NCI-H1105 (cell line): ENCODE results near the gene CACNG8.

ENCODE experiments used
- DNase-seq: peaks from one replicate; lab custom pipeline; 2025; lab: John Stamatoyannopoulos, UW

CACNG8 gene

DNA sequence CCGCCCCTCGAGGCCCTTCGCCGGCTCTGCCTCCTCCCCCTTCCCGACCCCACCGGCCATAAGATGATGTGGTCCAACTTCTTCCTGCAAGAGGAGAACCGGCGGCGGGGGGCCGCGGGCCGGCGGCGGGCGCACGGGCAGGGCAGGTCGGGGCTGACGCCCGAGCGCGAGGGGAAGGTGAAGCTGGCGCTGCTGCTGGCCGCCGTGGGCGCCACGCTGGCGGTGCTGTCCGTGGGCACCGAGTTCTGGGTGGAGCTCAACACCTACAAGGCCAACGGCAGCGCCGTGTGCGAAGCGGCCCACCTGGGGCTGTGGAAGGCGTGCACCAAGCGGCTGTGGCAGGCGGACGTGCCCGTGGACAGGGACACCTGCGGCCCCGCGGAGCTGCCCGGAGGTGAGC, 30.1 kb downstream of the CACNG8 start:
- no peak for DNase-seq

DNA sequence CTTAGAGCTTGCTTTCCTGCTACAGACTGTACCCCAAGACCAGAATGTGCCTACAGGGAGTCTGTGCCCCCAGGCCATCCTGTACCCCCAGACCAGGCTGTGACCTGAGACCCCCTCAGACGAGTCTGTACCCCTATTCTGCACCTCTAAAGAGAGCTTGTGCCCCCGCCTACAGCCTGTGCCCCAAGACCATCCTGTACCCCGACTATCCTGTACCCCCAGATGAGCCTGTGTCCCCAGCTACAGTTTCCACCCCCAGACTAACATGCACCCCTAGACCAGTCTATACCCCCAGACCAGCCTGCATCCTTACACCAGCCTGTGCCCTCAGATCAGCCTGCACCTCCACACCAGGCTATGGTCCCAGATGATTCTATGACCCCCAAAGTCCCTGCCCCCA, 30.7 kb downstream of the CACNG8 start:
- no peak for DNase-seq

DNA sequence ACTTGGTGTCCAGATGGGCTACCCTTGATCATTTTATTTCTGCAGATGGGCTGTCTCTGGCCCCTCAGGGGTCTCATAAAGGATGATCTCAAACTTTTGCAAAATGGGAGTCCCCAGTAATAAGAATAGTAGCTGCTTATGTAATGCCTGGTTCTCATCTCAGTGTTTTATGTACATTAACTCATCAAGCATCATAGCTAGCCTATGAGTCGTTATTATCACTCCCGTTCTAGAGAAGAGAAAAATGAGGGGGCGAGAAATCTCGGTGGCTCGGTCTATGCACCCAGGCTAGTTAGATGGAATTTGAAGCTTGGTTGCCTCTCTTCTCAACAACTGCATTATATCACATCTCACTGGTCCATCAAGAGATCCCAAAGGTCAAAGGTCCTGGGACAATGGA, 32.1 kb downstream of the CACNG8 start:
- DNase-seq, result no peak

DNA sequence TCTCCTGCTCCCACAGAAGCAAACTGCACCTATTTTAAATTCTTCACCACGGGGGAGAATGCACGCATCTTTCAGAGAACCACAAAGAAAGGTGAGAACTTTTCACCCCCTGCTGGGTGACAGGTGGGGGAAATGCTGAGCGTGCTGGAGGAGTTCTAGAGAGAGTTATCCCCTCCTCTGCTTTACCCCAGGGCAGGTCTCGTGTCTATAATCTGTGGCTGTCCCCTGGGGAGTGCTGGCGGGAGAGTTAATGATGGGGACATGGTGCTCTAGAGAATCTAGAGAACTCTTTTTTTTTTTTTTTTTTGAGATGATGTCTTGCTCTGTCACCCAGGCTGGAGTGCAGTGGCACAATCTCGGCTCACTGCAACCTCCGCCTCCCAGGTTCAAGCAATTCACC, 35.5 kb downstream of the CACNG8 start:
- DNase-seq, result no peak

DNA sequence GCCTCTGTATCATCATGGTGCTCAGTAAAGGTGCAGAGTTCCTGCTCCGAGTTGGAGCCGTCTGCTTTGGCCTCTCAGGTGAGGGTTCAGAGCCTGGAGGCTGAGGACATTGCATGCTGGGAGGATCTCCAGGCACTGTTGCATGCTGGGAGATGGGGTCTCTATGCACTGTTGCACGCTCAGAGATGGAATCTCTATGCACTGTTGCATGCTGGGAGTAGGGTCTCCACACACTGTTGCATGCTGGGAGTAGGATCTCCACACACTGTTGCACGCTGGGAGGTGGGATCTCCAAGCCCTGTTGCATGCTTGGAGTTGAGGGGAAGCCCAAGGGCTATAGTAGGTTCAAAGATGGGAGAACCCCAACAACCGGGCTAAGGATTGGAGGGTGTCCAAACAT, 37.0 kb downstream of the CACNG8 start:
- no peak for DNase-seq

DNA sequence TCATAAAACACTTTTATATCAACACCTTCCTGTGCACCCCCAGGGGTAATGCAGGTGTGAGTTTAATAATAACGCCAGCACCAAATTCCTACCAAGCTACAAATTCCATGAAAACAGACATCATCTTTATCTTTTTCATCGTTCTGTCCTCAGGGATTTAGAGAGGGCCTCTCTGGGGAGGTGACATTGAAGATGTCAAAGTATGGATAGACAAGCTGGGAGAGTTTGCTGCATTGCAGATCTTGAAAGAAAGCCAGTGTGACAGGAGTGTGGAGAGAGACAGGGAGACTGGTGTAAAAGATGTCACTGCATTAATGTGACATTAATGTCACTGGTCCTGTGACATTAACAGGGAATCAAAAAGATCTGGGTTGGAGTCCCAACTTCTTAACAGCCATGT, 38.8 kb downstream of the CACNG8 start:
- DNase-seq, result no peak

DNA sequence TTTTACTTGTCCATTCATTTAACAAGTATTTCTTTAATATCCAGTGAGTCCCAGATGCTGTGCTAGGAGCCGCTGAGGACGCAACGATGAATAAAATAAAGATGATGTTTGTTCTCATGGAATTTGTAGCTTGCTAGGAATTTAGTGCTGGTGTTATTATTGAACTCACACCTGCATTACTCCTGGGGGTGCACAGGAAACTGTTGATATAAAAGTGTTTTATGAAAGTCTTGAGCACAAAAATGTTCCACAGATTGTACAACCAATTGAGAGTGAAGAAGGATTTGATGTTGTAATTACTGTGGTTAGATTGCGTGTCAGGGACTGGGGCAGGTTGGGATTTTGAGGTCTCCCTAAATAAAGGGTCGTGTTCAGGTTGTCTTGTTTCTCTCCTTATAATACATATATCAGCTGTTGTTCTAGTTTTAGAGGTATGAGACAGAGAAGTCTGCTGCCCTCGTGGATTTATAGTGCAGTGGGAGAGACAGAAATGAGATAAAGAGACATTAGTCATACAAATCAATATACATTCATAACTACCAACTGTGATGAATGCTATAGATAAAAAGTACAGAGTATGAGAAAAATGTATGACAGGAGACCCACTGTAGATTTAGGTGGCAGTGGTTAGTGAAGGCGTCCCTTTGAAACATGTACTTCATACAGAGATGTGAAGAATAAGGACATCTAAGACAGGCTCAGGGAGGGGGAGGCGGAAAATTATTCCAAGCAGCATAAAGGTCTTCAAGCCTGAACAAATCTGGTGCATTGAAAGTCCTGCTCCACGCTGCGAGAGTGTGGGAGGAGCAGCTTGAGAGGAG, 40.0 kb downstream of the CACNG8 start:
- DNase-seq, result no peak

DNA sequence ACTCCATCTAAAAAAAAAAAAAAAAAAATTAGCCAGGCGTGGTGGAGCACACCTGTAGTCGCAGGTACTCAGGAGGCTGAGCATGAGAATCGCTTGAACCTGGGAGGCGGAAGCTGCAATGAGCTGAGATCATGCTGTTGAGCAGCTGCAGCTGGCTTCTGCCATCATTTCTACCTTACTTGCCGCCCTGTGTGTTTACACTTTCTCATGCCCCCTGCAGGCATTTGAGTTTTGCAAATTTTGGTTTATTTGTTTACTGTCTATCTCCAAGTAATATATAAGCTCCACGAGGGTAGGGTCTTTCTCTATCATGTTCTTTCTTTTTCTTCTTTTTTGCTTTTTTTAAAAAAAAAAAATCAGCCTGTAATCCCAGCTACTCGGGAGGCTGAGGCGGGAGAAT, 46.7 kb downstream of the CACNG8 start:
- no peak for DNase-seq

DNA sequence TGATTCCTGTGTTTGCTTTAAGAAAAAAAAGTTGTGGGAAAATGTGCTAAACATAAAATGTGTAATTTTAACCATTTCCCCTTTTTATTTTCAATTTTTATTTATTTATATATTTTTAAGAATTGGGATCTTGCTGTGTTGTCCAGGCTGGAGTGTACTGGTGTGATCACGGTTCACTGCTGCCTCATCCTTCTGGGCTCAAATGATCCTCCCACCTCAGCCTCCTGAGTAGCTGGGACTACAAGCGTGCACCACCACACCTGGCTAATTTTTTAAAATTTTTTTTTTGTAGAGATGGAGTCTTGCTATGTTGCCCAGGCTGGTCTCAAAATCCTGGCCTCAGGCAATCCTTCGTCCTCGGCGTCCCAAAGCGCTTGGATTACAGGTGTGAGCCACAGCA, 47.7 kb downstream of the CACNG8 start:
- no peak for DNase-seq

DNA sequence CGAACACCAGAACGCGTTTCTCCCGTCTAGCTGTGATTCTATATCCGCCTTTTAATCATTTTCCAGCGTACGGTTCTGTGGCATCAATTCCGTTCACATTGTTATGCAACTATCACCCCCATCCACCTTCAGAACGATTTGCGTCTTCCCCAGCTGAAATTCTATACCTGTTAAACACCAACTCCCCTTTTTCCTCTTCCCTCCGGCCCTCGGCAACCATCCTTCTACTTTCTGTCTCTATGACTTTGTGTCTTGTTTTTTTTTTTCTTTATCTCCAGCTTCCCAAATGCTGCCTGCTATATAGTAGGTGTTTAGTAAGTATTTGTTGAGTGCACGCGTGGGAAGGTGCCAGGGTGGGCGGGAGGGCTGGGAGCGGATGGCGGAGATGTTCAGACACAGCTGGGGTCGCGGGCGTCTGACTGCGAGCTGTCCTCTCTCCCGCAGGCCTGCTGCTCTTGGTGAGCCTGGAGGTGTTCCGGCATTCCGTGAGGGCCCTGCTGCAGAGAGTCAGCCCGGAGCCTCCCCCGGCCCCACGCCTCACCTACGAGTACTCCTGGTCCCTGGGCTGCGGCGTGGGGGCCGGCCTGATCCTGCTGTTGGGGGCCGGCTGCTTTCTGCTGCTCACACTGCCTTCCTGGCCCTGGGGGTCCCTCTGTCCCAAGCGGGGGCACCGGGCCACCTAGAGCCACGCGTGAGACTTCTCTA, 48.9 kb downstream of the CACNG8 start:
- no peak for DNase-seq

DNA sequence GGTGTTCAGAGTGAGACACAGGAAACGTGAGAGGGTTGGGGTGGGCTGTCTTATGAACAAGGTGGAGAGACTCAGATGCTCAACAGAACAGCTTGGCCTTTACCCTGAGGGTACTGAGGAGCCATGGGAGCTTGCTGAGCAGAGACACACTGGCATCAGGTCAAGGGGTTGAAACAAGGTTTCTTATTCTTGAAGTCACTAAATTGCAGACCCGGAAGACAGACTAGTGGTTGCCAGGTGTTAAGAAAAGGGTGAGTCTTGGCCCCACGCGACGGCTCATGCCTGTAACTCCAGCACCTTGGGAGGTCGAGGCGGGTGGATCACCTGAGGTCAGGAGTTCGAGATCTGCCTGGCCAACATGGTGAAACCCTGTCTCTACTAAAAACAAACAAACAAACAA, 51.1 kb downstream of the CACNG8 start:
- no peak for DNase-seq

DNA sequence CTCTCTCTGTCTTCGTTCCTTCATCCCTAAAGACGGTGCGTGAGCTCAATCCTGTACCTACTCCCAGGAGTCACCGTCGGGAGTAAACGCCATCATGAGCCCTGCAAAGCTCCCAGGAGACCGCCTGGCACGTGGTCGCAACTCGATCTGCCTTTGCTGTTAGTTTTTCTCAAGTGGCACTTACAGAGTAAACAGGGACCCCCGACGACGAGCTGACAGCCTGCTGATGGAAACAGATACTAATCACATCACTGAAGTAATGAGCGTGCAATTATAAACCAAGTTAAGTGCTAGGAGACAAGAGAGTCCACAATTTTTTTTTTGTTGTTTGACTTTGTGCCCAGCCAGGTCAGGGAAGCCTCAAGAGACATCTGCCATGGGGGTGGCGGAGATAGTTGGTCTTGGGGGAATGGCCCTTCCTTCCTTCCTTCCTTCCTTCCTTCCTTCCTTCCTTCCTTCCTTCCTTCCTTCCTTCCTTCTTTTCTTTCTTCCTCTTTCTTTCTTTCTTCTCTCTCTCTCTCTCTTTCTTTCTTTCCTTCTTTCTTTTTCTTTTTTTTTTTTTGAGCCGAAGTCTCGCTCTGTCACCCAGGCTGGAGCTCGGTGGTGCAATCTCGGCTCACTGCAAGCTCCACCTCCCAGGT, 52.3 kb downstream of the CACNG8 start:
- DNase-seq, result peak; percentile 37

DNA sequence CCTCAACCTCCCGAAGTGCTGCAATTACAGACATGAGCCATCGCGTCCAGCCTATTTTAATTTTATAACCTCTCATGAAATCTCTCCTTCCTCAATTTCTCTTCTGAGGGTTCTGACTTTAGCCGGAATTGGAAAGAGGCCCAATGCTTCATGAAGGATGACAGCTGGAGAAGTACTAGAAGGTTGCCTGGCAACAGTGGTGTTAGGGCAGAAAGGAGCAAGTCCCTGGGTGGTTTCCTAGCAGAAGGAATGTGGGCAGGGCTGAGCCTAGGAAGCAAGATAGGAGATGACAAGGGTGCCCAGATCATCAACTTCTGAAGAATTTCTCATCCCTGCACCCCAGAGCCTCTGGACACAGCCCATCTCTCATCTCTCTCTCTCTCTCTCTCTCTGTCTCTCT, 54.5 kb downstream of the CACNG8 start:
- no peak for DNase-seq

DNA sequence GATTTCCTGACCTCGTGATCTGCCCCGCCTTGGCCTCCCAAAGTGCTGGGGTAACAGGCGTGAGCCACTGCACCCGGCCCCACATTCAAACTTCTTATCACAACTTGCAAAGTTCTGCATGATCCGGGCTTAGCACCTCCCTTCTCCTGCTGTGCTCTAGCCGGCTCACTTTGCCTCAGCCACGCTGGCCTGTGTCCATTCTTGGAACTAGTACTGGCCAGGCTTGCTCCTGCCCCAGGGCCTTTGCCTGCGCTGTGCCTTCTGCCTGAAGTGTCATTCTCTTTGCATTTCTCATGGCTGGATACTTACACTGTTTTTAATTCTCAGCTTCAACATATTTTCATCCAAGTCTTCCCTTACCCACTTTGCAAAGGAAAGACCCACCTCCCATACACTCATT, 58.6 kb downstream of the CACNG8 start:
- no peak for DNase-seq

DNA sequence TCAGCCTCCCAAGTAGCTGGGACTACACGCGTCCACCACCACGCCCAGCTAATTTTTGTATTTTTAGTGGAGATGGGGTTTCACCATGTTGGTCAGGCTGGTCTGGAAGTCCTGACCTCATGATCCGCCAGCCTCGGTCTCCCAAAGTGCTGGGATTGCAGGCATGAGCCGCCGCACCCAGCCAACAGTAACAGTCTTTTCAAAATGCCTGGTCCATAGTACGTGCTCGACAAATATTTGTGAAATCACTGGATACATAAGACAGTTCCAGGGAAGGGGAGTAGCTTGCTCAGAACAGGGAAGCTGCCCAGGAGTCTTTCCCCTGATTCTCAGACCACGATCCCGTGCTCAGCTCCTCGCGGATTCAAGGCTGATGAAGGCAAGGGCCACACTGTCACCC, 59.2 kb downstream of the CACNG8 start:
- DNase-seq, result no peak

DNA sequence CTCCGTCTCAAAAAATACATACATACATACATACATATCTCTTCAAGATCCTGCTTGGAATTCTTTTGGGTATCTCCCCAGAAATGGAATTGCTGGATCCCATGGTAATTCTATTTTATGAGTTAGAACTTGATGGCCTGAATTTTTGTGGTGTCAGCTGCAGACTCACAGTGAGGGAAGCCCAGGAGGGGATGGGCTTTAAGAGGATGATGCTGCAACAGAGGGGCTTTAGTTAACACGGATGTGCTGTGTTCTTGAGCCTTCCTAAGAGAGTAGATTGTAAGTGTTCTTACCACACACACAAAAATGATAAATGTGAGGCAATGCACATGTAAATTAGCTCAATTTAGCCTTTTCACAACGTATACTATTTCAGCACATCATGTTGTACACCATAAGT, 60.5 kb downstream of the CACNG8 start:
- DNase-seq, result no peak

DNA sequence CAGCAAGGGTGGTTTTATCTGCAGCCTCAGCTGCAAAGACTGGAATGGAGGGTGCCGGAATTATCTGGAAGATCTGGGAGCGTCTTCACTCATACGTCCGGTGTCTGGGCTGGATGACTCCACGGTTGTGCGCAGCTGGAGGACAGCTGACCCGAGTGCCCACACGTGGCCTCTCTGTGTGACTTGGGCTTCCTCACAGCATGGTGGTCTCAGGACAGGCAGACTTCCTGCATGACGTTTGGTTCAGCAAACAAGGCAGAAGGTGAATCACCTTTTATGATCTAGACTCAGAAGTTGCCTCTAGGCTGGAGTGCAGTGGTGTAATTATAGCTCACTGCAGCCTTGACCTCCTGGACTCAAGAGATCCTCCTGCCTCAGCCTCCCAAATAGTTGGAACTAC, 61.9 kb downstream of the CACNG8 start:
- DNase-seq, result no peak

DNA sequence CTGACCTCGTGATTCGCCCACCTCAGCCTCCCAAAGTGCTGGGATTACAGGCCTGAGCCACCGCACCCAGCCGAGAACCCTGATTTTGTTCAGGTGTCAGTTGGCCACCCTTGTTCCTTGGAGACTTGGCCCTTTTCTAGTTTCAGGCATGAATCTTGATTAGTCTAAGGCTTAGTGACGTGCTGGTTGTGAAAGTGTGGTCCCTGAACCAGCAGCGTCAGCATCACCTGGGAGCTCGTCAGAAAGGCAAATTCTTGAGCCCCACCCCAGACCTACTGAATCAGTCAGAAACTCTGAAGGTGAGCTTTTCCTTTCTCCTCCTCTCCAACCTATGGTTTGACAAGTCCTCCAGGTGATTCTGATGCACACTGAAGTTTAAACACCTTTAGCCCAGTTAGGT, 63.9 kb downstream of the CACNG8 start:
- no peak for DNase-seq

DNA sequence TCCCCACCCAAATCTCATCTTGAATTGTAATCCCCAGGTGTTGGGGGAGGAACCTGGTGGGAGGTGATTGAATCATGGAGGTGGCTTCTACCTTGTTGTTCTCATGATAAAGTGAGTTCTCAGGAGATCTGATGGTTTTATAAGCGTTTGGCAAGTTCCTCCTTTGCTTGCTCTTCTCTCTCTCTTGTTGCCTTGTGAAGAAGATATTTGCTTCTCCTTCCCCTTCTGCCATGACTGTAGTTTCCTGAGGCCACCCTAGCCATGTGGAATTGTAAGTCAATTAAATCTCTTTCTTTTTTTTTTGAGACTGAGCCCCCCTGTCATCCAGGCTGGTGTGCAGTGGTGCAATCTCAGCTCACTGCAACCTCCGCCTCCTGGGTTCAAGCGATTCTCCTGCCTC, 66.6 kb downstream of the CACNG8 start:
- no peak for DNase-seq

DNA sequence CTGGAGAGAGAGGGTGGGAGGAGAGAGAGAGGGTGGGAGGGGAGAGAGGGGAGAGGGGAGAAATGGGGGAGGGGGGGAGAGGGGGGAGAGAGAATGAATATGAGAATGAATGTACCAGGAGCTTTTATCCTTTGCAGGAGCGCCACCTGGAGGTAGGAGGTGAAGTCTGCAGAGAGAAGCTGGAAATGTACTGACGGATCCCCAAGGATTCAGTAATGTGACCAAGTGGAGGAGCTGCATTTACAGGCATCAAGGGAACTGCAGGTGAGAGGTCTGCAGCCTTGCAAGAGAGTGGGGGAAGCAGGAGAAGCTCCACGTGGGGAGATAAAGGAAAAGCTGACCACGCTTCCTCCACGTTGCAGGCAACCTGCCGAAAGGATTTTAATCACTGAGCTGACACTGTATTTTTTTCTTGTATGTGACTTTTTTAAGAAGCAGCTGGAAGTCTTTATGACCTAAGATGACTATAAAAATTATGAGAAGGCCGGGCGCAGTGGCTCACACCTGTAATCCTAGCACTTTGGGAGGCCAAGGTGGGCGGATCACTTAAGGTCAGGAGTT, 67.3 kb downstream of the CACNG8 start:
- no peak for DNase-seq

DNA sequence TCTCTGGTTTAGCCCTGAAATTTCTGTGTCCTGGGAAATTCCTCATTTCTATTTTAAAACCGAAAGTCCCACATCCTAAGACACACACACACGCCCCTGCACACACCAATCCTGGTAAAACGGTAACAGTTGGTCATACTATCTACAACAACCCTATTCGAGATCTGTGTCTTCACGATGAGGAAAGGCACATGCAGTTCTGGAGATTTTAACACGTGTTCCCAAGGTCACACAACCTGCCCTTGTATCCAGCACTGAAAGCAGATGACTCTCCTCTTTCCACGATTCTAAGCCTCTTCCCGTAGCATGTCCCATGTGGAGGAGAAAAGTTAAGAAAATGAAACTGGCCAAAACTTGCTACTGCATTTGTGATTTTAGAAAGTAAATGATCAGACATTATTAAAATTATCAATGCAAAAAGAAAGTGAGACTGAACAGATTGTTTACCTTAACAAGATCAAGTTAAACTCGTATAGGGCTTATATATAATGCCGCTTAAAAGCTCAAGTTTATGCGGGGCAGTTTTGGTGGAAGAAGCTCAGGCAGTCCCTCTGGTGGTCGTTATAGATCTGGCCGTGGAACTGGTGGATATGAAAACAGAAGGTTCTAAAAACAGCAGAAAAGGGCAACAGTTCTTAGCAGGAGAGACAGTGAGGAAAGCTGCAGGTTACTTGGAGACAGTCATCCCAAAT, 68.3 kb downstream of the CACNG8 start:
- no peak for DNase-seq
